ENCODE data around the gene HOXC10. TPM values are rescaled to one million over a fixed set of nuclear protein-coding genes. Genes with fewer than 3 reads are reported as not detected.

Gene HOXC10
- total RNA-seq, 1 experiment from 2014 or later, result 3.8 TPM

DNA sequence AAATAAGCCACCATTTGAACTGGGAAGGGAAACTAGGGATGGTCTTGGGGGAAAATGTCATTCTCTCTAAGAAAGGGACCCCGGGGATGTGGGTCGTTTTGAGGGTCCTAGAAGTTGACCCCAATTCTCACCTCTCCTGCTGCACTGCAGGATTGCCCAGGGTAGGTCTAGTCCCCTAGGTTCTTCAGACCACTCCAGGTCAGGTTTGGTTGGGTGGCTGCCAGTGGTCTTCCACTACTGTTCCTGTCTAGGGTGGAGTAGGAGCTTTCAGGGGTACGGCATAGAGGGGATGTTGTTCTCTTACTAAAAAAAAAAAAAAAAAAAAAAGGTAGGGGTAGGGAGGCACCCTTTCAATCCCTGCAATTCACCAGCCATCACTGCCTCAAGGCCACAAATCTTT is 31.1 kb downstream of the HOXC10 start:
- TSS peak; percentile 63 for BruUV-seq (replicated peaks)
- H3K27ac ChIP-seq (ENCODE audit: low read depth, low read length), result peak overlapping the region; percentile 94
- ChIA-PET RAD21 (ENCODE audit: low non-redundant PET in 1 of 2, low total read pairs in 2 of 2, uncharacterized antibody in 2 of 2, unreplicated experiment in 2 of 2) (interaction anchor here in 1 of 2 experiments (0.7 kb wide), 1 partner anchor 192 kb away, joined by 5 read pairs; no protein-coding TSS in a partner anchor), CTCF (interaction anchor here (0.7 to 4.3 kb wide), 12 partner anchors 8 to 384 kb away, joined by 3 to 43 read pairs (median 8); partner anchors contain the start of genes HOXC10, HOXC5 and HOXC9), POLR2A (interaction anchor here (1.1 to 2.4 kb wide), 4 partner anchors 12 to 173 kb away, joined by 3 to 23 read pairs (median 8); partner anchors contain the start of genes HOXC6, HOXC9 and SMUG1)
- peak overlapping the region; percentile 90 for H2AFZ ChIP-seq (ENCODE audit: low read depth, low read length, poor library complexity, severe bottlenecking)
- H3K9ac ChIP-seq (ENCODE audit: low read length), result peak overlapping the region; percentile 94
- TF ChIP-seq CBX3 (IDR thresholded peaks at IDR 0.05; ENCODE audit: low read depth) (no peak), ZFX (IDR thresholded peaks at IDR 0.05) (no peak), TCF7L2 (IDR thresholded peaks at IDR 0.05; ENCODE audit: borderline replicate concordance, extremely low read depth, insufficient read depth, insufficient read length) (no peak), ELF1 (IDR thresholded peaks at IDR 0.05; ENCODE audit: borderline replicate concordance, low read depth) (no peak), RAD21 (IDR thresholded peaks at IDR 0.05; ENCODE audit: low read depth) (no peak), SP1 (IDR thresholded peaks at IDR 0.05; ENCODE audit: low read depth) (no peak)
- H4K20me1 ChIP-seq (ENCODE audit: insufficient read depth), result no peaks in the 10 kb centered on the region
- H3K79me2 ChIP-seq (ENCODE audit: insufficient read depth, low read length), result no peaks in the 10 kb centered on the region
- H3K9me3 ChIP-seq (ENCODE audit: control insufficient read depth in 1 of 2, insufficient read depth in 1 of 2, low read depth in 1 of 2, low read length in 2 of 2), result no peaks in the 10 kb centered on the region
- H3K4me3 ChIP-seq (replicated peaks in 1 of 2; ENCODE audit: low read depth in 1 of 2, low read length in 2 of 2), result peak overlapping the region; percentile 76 to 88
- no peaks in the 10 kb centered on the region for H3K36me3 ChIP-seq (ENCODE audit: control insufficient read depth in 1 of 2, insufficient read depth in 2 of 2, low read length in 2 of 2)
- intact Hi-C loops (cut with micrococcal nuclease), result no loop called here
- peak overlapping the region; percentile 99 for H3K4me2 ChIP-seq (ENCODE audit: low read length)
- H3K9me2 ChIP-seq (ENCODE audit: insufficient read depth), result no peaks in the 10 kb centered on the region
- ATAC-seq (no peak), DNase-seq (ENCODE audit: low read depth, low spot score) (no peak)
- H3K27me3 ChIP-seq (ENCODE audit: insufficient read depth, low read length), result no peaks in the 10 kb centered on the region
- peaks cover 17 to 31% of the 10 kb centered on the region in 2 experiments for H3K4me1 ChIP-seq (ENCODE audit: control insufficient read depth in 1 of 2, insufficient read depth in 2 of 2, low read length in 2 of 2)

DNA sequence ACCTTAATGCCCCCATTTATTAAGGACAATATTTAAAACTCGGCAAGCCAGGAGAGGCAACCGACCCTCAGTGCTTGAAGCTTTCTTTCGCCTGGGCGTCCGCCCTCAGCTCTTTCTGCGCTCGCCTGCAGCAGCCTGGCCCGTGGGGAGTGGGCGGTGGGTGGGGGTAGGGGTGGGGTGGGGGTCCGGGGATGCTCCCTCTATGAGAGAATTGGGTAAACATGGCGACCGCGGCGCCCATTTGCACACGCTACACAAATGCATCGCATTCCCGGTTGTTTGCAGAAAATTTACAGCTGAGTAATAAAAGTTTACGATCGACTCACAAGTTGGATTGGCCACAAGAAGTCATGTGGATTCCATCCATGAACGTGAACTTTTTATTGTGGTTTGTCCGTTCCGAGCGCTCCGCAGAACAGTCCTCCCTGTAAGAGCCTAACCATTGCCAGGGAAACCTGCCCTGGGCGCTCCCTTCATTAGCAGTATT is 31.6 kb downstream of the HOXC10 start:
- Histone ChIP-seq H3K4me1 (ENCODE audit: control insufficient read depth in 1 of 2, insufficient read depth in 2 of 2, low read length in 2 of 2) (peaks cover 21 to 36% of the 10 kb centered on the region in 2 experiments), H3K4me2 (ENCODE audit: low read length) (peak overlapping the region; percentile 99), H3K9ac (ENCODE audit: low read length) (peak overlapping the region; percentile 94), H3K27me3 (ENCODE audit: insufficient read depth, low read length) (no peaks in the 10 kb centered on the region), H3K9me2 (ENCODE audit: insufficient read depth) (no peaks in the 10 kb centered on the region), H3K79me2 (ENCODE audit: insufficient read depth, low read length) (no peaks in the 10 kb centered on the region), H4K20me1 (ENCODE audit: insufficient read depth) (no peaks in the 10 kb centered on the region), H3K4me3 (replicated peaks in 1 of 2; ENCODE audit: low read depth in 1 of 2, low read length in 2 of 2) (peak overlapping the region; percentile 76 to 88), H3K27ac (ENCODE audit: low read depth, low read length) (peak overlapping the region; percentile 94), H3K9me3 (ENCODE audit: control insufficient read depth in 1 of 2, insufficient read depth in 1 of 2, low read depth in 1 of 2, low read length in 2 of 2) (no peaks in the 10 kb centered on the region), H2AFZ (ENCODE audit: low read depth, low read length, poor library complexity, severe bottlenecking) (peak overlapping the region; percentile 90), H3K36me3 (ENCODE audit: control insufficient read depth in 1 of 2, insufficient read depth in 2 of 2, low read length in 2 of 2) (no peaks in the 10 kb centered on the region)
- intact Hi-C loops (cut with micrococcal nuclease), result no loop called here
- ChIA-PET RAD21 (ENCODE audit: low non-redundant PET in 1 of 2, low total read pairs in 2 of 2, uncharacterized antibody in 2 of 2, unreplicated experiment in 2 of 2) (interaction anchor here (0.6 to 0.9 kb wide), 3 partner anchors 185 to 270 kb away, joined by 3 to 5 read pairs (median 3); no protein-coding TSS in a partner anchor), CTCF (interaction anchor here (0.6 to 4.3 kb wide), 16 partner anchors 8 to 383 kb away, joined by 3 to 43 read pairs (median 6); partner anchors contain the start of genes HOXC10, HOXC5 and HOXC9), POLR2A (interaction anchor here (0.9 to 2.4 kb wide), 8 partner anchors 11 to 185 kb away, joined by 3 to 23 read pairs (median 6); partner anchors contain the start of genes HOXC6, HOXC9 and SMUG1)
- ATAC-seq (peak; percentile 13), DNase-seq (ENCODE audit: low read depth, low spot score) (no peak)
- no TSS peak for BruUV-seq (replicated peaks)
- peak; percentile 48; the same call in 1 of the 2 replicates for TF ChIP-seq POLR2AphosphoS5 (IDR thresholded peaks at IDR 0.05; ENCODE audit: low read depth, low read length)
- TF ChIP-seq, protein P1, sequence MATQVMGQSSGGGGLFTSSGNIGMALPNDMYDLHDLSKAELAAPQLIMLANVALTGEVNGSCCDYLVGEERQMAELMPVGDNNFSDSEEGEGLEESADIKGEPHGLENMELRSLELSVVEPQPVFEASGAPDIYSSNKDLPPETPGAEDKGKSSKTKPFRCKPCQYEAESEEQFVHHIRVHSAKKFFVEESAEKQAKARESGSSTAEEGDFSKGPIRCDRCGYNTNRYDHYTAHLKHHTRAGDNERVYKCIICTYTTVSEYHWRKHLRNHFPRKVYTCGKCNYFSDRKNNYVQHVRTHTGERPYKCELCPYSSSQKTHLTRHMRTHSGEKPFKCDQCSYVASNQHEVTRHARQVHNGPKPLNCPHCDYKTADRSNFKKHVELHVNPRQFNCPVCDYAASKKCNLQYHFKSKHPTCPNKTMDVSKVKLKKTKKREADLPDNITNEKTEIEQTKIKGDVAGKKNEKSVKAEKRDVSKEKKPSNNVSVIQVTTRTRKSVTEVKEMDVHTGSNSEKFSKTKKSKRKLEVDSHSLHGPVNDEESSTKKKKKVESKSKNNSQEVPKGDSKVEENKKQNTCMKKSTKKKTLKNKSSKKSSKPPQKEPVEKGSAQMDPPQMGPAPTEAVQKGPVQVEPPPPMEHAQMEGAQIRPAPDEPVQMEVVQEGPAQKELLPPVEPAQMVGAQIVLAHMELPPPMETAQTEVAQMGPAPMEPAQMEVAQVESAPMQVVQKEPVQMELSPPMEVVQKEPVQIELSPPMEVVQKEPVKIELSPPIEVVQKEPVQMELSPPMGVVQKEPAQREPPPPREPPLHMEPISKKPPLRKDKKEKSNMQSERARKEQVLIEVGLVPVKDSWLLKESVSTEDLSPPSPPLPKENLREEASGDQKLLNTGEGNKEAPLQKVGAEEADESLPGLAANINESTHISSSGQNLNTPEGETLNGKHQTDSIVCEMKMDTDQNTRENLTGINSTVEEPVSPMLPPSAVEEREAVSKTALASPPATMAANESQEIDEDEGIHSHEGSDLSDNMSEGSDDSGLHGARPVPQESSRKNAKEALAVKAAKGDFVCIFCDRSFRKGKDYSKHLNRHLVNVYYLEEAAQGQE (IDR thresholded peaks at IDR 0.05; ENCODE audit: low read depth), result no peak
- TF ChIP-seq YY1 (IDR thresholded peaks at IDR 0.05; ENCODE audit: extremely low read depth, insufficient replicate concordance, low read depth, low read length), result peak; percentile 83
- TF ChIP-seq POLR2A (IDR thresholded peaks at IDR 0.05; ENCODE audit: borderline replicate concordance, extremely low read depth, insufficient read depth, insufficient read length), result no peak
